Effector CD4-positive, alpha-beta T cell (primary cell): ENCODE data around the gene CNTNAP2.

Source experiments
- DNase-seq: peaks from one replicate; pipeline ENCODE4 v3.0.0-alpha.2; 2020

The CNTNAP2 gene

GRCh38 chr7:147415991-147416390 lies 1299.4 kb downstream of the CNTNAP2 start:
- DNase-seq: no peak

GRCh38 chr7:147418966-147419365 lies 1302.4 kb downstream of the CNTNAP2 start:
- no peak for DNase-seq

GRCh38 chr7:147423875-147424274 lies 1307.3 kb downstream of the CNTNAP2 start:
- DNase-seq: no peak

- no peak for DNase-seq
These were observed 1311.5 kb downstream of the CNTNAP2 start for GRCh38 chr7:147428075-147428474.

- no peak for DNase-seq
These were observed 1313.4 kb downstream of the CNTNAP2 start for GRCh38 chr7:147429961-147430360.

- no peak for DNase-seq
These were observed 1315.5 kb downstream of the CNTNAP2 start for GRCh38 chr7:147432079-147432478.

GRCh38 chr7:147432576-147432975 lies 1316.0 kb downstream of the CNTNAP2 start:
- DNase-seq: no peak

- DNase-seq: no peak
These were observed 1320.1 kb downstream of the CNTNAP2 start for GRCh38 chr7:147436718-147437117.

- no peak for DNase-seq
These were observed 1321.6 kb downstream of the CNTNAP2 start for GRCh38 chr7:147438216-147438615.

GRCh38 chr7:147443942-147444341 lies 1327.3 kb downstream of the CNTNAP2 start:
- DNase-seq: no peak

GRCh38 chr7:147452816-147453215 lies 1336.2 kb downstream of the CNTNAP2 start:
- DNase-seq: no peak

- DNase-seq: no peak
These were observed 1348.6 kb downstream of the CNTNAP2 start for GRCh38 chr7:147465223-147465622.

GRCh38 chr7:147472556-147472955 lies 1356.0 kb downstream of the CNTNAP2 start:
- DNase-seq: no peak

GRCh38 chr7:147474862-147475261 lies 1358.3 kb downstream of the CNTNAP2 start:
- DNase-seq: no peak

- no peak for DNase-seq
These were observed 1360.9 kb downstream of the CNTNAP2 start for GRCh38 chr7:147477526-147477925.

- DNase-seq: no peak
These were observed 1362.2 kb downstream of the CNTNAP2 start for GRCh38 chr7:147478796-147479195.

- no peak for DNase-seq
These were observed 1367.2 kb downstream of the CNTNAP2 start for GRCh38 chr7:147483634-147484292.

- DNase-seq: no peak
These were observed 1369.1 kb downstream of the CNTNAP2 start for GRCh38 chr7:147485660-147486210.

GRCh38 chr7:147492606-147493005 lies 1376.0 kb downstream of the CNTNAP2 start:
- no peak for DNase-seq

GRCh38 chr7:147496209-147496608 lies 1379.6 kb downstream of the CNTNAP2 start:
- DNase-seq: no peak

GRCh38 chr7:147497246-147497645 lies 1380.6 kb downstream of the CNTNAP2 start:
- DNase-seq: no peak

GRCh38 chr7:147498081-147498480 lies 1381.5 kb downstream of the CNTNAP2 start:
- no peak for DNase-seq

GRCh38 chr7:147509035-147509501 lies 1392.5 kb downstream of the CNTNAP2 start:
- no peak for DNase-seq

GRCh38 chr7:147509541-147510200 lies 1393.1 kb downstream of the CNTNAP2 start:
- no peak for DNase-seq
